ENCODE measurements around the gene POC1B.
A peak's percentile ranks its signal among the peaks of the same experiment; 100 is the strongest.

The POC1B gene

GRCh38 chr12:89525824-89526770 is at the start of gene POC1B:
Gene POC1B (minus strand): TSS chr12:89526047. CDS start chr12:89525895, 152 bp downstream.
- peak; percentile 34 for DNase-seq

GRCh38 chr12:89575374-89575773 is 49.5 kb upstream of the POC1B start:
- no peak for DNase-seq

- no peak for DNase-seq
These were observed 48.9 kb upstream of the POC1B start for GRCh38 chr12:89574736-89575208.

- DNase-seq: no peak
These were observed 47.4 kb upstream of the POC1B start for GRCh38 chr12:89573051-89573810.

- no peak for DNase-seq
These were observed 45.8 kb upstream of the POC1B start for GRCh38 chr12:89571491-89572195.

- no peak for DNase-seq
These were observed 42.6 kb upstream of the POC1B start for GRCh38 chr12:89568484-89568883.

GRCh38 chr12:89567691-89568239 is 41.9 kb upstream of the POC1B start:
- DNase-seq: no peak

GRCh38 chr12:89566615-89567014 is 40.8 kb upstream of the POC1B start:
- DNase-seq: no peak

- DNase-seq: no peak
These were observed 39.2 kb upstream of the POC1B start for GRCh38 chr12:89565002-89565401.

- DNase-seq: no peak
These were observed 33.9 kb upstream of the POC1B start for GRCh38 chr12:89559753-89560152.

GRCh38 chr12:89556976-89557375 is 31.1 kb upstream of the POC1B start:
- no peak for DNase-seq

- DNase-seq: no peak
These were observed 26.5 kb upstream of the POC1B start for GRCh38 chr12:89552376-89552775.

- DNase-seq: no peak
These were observed 25.9 kb upstream of the POC1B start for GRCh38 chr12:89551747-89552146.

- no peak for DNase-seq
These were observed 21.3 kb upstream of the POC1B start for GRCh38 chr12:89547101-89547500.

- DNase-seq: no peak
These were observed 20.3 kb upstream of the POC1B start for GRCh38 chr12:89546151-89546550.

GRCh38 chr12:89544681-89545184 is 18.9 kb upstream of the POC1B start:
- DNase-seq: no peak

GRCh38 chr12:89544022-89544421 is 18.2 kb upstream of the POC1B start:
- DNase-seq: no peak

- DNase-seq: peak; percentile 61
These were observed 17.2 kb upstream of the POC1B start for GRCh38 chr12:89542912-89543592.

GRCh38 chr12:89542236-89542635 is 16.4 kb upstream of the POC1B start:
- DNase-seq: no peak

- DNase-seq: no peak
These were observed 14.7 kb upstream of the POC1B start for GRCh38 chr12:89540586-89540985.

- no peak for DNase-seq
These were observed 13.8 kb upstream of the POC1B start for GRCh38 chr12:89539426-89540223.

Measured in amniotic stem cell (primary cell).